Measurements from ENCODE around the gene FLNA.
A peak's percentile ranks its signal among the peaks of the same experiment; 100 is the strongest.
"Not testable (repeated sequence)": the region's sequence is repeated elsewhere in the genome, so short reads cannot be mapped to it uniquely, and the experiment has no call there.

FLNA gene

DNA sequence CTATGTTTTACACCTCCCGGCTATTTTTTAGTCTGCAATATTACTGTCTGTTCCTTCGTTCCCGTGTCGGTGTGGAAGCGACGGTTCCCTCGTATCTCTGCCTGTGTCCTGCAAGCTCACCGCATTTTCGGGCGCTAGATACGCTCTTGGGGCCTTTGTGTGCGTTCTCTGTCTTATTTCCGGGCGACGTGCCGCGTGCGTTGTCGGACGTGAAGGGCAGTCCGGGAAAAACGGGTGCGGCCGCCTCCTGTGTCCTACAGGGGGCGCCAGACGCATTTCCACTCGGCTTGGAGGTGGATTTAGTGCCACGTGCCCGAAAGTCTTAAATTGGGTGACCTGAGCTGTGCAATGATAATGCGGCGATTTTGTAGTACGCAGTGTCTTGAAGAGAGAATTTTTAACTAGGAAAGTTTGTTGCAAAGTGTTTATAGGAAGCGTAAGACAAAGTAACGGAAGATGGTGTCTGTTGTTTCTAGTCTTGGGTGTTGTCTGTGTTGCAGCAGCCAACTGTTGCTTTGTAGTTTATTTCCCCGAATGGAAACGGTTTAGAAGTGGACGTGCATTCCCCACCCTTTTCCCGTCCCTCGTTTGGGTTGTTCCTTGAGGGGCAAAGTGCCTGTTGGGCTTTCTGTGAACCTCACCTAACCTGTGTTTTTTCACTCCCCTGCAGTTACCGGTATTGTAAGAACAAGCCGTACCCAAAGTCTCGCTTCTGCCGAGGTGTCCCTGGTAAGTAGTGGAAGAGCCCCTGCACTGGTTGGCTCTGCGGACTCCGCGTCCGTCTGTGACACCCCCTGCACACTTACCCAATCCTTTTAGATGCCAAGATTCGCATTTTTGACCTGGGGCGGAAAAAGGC, 24.5 kb upstream of the FLNA start:
- DNase-seq, result peak; percentile 64

DNA sequence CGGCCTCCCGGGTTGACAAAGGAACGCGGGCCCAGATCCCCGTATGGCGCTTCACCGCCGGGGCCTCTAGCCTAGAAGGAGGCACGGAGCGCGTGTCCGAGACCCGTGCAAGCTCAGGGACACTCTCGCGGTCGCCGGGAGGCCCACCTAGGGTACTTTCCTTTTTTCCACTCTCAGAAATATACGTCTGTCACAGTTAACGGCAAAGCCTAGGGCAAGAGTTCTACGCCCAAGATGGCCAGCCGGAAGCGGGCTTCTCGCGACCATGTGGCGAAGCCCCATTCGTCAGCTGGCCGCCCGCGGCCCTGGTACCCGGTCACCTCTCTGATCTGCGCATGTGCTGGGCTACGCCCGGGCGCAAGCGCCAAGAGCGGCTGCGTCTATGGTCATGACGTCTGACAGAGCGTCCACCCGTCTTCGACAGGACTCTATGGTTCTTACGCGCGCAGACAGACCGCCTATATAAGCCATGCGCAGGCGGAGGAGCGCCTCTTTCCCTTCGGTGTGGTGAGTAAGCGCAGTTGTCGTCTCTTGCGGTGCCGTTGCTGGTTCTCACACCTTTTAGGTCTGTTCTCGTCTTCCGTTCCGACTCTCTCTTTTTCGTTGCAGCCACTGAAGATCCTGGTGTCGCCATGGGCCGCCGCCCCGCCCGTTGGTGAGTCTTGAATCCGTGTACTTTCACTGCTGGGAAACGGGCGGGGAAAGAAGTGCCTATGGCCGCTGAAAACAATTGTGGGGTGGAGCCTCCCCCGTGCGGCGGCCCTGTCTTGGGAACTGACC, 23.6 kb upstream of the FLNA start, which contains the start of gene RPL10:
Gene RPL10, plus strand, starts transcription at position 490 of the 780 bp plus-strand sequence. Its CDS starts 143 bp downstream, at position 633.
- peak; percentile 89 for DNase-seq

DNA sequence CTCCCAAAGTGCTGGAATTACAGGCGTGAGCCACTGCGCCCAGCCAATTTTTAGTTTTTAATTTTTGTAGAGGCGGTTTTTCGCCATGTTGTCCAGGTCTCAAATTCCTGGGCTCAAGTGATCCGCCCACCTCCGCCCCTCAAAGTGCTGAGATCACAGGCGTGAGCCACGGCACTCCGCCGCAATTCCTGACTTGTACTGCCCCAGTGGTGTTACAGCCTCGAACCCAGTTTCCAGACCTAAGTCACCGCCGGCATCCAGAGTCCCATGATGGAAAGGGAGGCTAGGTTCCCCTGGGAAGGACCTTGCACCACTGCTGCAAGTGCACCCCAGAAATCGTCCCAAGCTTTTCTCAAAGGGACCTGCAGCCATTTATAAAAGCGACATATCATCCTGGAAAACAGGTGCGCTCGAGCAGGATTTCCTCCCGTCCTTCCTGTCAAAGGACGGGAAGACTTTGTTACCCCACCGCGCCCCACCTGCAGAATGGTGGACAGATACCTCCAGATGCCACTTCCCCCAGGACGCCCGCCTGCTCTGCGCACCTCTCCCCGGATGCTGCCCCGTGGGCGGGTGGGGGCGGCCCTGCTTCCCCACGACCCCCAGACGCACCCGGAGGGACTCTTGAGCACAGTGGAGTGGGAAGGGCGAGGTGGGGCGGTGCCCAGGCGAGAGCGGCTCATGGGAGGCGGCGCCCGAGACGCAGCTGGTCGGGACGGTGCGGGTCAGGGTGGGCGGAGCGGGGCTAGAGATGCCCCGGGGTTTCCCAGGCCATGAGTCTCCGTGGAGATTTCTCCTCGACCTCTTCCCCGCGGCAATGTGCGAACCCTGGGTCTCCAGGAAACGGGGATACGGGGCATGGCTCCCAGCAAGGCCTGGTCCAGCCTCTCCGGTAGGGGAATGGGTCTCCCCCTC, 22.8 kb upstream of the FLNA start:
- peak; percentile 61 for DNase-seq

DNA sequence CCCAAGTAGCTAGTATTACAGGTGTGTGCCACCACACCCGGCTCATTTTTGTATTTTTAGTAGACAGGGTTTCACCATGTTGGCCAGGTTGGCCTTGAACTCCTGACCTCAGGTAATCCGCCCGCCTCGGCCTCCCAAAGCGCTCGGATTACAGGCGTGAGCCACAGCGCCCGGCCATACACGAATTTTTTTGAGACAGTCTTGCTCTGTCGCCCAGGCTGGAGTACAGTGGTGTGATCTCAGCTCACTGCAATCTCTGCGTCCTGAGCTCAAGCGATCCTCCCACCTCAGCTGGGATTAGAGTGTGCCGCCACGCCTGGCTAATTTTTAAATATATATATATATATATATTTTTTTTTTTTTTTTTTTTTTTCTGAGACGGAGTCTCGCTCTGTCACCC, 21.9 kb upstream of the FLNA start:
- DNase-seq, result not testable (repeated sequence)

DNA sequence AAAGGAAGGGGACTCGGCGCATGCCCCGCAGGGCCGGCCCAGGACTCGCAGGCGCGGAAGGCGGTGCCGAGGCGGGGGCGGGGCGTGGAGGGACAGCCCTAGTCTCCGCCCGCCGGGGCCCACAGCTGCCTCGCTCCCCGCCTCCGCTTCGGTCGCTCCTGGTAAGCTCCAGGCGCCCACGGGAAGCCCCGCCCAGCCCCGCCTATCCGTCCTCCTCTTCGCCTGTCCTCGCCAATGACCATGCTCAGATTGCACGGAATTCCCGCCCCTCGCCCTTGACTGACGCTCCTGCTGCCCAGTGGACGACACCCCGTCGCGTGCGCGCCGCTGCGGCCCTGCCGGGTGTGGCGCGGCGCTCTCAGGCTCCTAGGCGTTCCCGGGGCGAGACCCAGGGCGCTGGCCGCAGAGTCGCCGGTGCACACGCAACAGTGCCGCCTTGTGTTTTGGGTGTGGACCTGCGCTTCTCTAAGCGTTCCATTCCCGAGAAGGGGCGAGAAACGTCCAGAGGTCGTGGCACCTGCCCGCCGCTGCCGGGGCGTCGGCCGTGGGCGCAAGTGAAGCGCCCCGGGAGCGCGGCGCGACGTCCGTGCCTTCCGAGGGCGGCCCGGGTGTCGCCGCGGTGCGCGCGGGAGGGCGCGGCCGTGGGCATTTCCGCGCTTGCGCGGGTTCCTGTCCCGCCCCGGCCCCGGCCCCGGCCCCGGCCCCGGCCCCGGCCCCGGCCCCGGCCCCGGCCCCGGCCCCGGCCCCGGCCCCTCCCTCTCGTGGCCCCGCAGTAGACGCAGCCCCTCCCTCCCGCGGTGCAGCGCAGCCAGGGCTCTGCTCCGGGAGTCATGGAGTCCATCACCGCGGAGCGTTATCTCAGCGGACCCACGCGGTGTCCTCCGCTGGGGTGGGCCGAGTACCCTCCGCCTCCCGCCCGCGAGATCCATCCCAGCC, 15.6 kb upstream of the FLNA start:
- DNase-seq, result not testable (repeated sequence)

DNA sequence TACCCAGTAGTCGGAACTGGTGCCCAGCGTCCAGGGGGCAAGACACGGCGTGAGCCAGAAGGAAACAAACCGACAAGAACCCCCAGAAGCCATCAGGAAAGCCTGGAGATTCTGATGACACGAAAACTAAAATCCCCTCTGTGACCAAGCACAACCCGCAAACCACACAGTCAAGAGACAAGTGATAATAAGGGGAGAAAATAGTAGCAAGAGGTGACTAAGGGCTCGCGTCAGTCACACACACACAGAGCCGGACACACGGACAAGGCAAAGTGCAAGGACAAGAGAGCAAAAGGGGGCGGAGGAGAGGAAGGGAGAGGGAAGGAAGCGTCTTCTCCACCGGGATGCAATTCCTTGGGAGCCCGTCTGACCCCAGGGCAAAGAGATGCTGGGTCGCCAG, 14.2 kb upstream of the FLNA start:
- not testable (repeated sequence) for DNase-seq

DNA sequence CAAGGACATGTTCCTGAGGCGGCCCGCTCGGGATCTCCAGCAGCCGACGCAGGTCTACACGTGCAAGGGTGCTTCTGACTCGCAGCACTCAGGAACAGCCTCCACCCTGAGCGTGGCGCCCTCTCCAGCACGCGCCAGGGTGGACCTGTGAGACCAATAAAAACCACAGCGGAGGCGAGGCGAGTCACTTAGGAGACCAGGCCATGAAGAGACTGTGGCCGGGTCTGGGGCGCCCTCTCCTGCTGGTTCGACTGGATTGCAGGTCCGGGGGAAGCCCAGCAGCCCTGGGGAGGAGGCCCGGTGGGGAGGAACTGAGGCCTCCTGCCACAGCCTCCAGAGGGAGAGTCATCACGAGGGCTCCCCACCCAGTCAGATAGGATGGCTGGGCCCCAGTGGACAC, 13.7 kb upstream of the FLNA start:
- not testable (repeated sequence) for DNase-seq

DNA sequence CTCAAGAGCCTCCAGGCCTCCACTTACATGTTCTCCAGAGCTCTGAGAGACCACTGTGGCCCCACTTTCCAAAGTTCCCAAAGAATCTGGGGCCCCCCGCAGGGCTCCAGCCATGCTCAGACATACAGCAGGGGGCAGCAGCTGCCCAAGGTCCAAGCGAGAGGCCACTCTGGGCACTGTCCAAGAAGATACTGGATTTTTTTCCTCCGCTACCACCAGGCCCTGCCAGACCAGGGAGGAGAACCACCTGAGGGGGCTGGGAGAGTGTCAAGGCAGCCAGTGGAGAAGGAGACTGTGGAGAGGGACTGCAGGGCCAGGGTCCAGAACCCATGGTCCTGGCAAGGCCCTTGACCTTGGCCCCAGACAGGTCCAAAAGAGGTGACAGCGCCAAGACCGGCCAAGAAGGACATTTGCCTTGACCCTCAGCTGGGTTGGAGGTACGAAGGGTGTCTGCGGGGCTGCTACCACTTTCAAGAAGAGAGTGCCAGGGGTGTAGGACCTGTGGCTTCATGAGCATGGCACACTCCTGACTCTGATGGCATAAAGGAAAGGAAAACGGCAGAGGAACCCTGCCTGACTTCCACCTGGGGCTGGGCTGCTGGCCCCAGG, 10.0 kb upstream of the FLNA start:
- DNase-seq, result no peak

DNA sequence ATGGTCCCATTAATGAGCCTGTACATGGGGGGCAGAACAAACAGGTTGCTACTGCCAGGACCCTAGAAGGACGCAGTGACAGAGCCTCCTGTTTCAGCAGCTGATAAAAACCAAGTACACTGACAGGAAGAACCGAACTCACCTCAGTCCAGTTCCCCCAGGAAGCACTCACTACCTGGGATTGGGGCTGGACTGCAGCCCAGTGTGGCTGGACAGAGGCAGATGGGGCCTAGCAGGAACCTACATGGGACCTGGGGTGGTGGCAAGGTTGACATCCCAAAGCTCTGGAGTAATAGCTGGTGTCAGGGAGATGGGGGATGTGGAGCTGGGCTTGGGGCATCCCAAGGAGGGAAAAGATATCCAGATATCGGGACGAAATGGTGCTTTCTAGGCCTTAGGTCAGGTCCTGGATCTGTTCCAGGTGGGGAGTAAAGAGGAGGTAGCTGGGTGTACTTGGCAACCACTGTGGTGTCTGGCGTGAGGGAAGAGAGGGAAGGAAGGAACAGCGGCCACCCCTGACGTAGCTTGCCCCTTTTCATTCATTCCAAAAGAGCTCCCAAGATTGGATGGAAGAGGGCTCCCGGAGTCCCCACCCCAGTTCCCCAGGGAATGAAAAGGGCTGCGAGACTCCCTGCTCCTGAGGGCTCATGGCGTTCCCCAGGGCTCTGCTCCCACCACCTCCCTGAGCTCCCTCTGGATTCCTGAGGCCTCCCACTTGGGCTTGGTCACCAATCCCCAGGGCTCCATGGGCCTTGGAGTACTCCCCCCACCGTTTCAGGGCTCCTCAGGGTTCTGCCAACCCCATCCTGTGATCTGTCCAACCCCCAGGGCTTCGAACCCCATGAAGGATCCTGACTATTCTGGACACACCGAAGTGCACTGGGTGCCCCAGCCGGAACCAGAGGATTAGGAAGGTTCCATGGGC, 9.2 kb upstream of the FLNA start:
- no peak for DNase-seq

DNA sequence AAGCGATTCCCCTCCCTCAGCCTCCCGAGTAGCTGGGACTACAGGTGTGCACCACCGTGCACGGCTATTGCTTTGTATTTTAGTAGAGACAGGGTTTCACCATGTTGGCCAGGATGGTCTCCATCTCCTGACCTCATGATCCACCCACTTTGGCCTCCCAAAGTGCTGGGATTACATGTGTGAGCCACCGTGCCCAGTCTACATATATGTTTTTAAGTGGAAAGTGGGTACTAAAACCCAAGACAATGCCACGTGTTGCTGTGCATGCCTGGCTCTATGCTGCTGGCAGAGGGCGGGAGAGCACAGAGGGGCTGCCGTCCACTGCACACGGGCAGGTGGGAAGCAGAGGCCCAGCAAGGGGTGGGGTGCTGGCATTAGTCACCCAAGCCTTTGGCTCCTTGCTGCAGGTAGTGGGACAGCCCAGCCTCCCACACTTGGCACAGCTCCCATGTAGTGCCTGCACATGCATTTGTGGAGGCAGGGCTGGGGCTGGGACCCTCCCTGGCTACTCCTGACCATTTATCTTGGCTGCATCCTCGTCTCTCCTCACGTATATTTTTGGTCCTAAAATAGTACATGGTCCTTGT, 8.1 kb upstream of the FLNA start:
- DNase-seq, result no peak

DNA sequence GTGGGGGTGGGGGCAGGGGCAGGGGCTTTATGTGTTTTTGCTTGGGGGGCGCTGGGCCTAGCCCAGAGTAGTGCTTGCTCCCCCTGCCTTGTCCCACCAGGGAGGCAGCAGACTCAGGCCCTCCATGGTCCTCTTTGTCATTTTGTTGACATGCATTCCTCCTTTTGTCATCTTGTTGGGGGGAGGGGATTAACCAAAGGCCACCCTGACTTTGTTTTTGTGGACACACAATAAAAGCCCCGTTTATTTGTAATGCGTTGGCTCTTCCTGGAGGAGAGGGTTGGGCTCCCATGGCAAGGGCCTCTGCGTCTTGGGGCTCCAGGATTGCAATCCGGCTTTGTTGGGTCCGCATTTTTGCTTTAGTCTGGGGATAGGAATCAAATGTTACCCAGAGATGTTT, 6.8 kb upstream of the FLNA start:
- no peak for DNase-seq

DNA sequence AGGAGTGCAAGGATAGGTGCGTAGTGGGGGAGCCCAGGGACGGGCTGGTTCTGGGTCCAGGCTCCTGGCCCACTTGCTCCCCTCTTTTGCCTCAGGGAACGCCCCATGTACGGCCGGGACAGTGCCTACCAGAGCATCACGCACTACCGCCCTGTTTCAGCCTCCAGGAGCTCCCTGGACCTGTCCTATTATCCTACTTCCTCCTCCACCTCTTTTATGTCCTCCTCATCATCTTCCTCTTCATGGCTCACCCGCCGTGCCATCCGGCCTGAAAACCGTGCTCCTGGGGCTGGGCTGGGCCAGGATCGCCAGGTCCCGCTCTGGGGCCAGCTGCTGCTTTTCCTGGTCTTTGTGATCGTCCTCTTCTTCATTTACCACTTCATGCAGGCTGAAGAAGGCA, 6.4 kb upstream of the FLNA start:
- DNase-seq, result no peak

DNA sequence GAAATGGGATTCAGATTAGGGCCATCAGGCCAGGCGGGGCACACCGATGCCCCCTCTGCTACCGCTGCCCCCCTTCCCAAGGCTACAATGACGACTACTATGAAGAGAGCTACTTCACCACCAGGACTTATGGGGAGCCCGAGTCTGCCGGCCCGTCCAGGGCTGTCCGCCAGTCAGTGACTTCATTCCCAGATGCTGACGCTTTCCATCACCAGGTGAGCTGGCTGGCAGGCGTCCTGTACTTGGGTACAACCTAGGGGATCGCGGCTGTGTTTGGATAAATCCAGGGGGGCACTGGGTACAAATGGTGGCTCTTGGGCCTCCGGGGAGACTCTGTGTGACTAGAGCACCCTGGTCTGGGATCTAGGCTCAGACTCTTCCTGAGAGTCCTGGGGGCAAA, 5.7 kb upstream of the FLNA start:
- DNase-seq, result no peak

DNA sequence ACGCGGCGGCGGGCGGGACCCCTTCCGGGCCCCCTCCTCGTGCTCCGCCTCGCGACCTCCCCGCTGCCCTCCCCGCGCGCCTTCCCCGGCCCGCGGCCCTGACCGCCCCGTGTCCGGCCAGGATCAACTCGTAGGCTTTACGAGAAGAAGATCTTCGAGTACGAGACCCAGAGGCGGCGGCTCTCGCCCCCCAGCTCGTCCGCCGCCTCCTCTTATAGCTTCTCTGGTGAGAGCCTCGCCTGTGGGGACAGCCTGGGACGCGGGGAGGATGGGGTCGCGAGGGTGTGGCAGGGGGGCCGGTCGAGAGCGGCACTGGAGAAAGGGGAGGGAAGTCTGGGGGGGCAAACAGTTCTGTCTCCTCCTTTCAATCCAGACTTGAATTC, 5.1 kb upstream of the FLNA start:
- DNase-seq, result no peak

DNA sequence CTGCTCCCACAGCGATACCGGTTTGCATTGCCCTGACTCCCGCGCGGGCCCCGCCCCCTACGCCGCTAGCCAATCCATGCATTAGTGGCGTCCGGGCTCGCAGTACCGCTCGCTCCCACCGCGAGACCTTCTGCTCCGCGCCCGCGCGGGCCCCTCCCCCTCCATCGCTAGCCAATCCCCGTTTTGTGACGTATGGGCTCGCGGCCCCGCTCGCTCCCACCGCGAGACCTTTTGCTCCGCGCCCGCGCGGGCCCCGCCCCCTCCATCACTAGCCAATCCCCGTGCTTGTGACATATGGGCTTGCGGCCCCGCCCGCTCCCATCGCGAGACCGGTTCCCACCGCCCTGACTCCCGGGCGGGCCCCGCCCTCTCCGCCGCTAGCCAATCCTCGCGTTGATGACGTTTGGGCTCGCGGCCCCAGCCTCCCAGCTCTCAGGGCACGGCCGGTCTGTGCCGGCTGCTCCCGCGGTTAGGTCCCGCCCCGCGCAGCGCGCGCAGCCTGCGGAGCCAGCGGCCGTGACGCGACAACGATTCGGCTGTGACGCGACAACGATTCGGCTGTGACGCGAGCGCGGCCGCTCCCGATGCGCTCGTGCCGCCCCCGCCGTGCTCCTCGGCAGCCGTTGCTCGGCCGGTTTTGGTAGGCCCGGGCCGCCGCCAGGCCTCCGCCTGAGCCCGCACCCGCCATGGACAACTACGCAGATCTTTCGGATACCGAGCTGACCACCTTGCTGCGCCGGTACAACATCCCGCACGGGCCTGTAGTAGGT, 4.5 kb upstream of the FLNA start, which contains the start of gene EMD:
Gene EMD, plus strand, starts transcription at position 497 of the 770 bp plus-strand sequence. Its CDS starts 190 bp downstream, at position 687.
- peak; percentile 97 for DNase-seq

DNA sequence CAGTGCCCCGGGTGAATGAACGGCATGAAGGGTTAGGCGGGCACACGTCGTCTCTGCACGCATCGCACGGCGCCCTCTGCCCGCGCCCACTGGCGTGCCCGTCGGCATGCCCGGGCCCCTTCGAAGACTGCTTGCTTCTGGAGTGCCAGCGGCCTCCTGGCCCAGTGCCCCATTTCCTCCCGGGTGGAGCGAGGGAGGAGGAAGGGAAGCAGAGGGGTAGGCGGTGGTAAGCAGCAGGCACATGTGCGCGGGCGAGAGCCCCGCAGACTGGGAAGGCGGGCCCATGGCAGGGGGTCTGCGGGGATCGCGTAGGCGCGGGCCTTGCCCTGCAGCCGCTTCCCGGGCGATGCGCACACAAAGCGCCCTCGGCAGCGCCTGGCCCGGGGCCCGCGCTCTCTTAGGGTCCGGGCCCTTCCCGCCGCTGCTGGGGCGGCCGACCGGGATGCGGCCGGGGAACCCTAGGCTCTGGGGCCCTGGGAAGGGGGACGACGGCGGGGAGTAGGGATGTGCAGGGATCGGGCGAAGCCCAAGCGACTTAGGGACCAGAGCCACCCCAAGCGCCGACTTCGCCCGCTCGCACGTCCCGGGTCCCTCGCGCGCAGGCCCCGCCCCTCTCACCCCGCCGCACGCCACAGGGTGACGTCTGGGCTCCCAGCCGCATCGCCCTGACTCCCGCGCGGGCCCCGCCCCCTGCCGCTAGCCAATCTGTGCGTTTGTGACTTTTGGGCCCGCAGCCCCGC, 3.8 kb upstream of the FLNA start:
- DNase-seq, result no peak

DNA sequence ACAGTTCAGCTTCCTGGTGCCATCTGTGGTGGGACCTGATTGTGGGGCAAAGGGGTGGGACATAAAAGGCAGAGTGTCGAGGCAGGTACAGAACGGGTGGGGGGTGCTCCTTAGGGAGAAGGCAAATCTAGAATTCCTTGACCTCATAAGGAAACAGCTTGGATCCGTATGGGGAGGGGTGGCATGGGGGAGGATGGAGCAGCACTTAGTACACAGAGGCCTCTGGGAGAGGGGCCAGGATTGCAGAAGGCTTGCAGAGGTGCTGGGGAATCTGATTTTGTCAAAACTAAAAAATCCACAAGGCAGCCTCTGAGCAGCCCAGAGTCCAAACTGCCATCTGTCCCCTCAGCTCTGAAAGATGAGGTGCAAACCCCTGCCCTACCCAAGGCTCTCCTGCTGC, 2.3 kb upstream of the FLNA start:
- DNase-seq, result no peak

DNA sequence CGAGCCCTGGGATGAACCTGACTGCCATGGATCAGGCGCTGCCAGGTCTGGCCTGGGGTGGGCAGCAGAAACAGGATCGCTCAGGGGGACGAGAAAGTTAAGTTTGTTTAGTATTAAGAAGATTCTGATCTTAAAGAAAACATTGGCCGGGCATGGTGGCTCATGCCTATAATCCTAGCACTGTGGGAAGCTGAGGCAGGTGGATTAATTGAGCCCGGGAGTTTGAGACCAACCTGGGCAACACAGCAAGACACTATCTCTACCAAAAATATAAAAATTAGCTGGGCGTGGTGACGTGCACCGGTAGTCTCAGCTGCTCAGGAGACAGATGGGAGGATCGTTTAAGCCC, 696 bp upstream of the FLNA start:
- DNase-seq, result no peak
